CD4-positive, alpha-beta T cell treated with Interferon gamma for 1 hour (primary cell): ENCODE results near the gene CCNYL1.
"Not testable (repeated sequence)": the region's sequence is repeated elsewhere in the genome, so short reads cannot be mapped to it uniquely, and the experiment has no call there.

Experiments used
- DNase-seq: peaks from one replicate; pipeline ENCODE4 v3.0.0-alpha.2; 2020

The CCNYL1 gene

DNA sequence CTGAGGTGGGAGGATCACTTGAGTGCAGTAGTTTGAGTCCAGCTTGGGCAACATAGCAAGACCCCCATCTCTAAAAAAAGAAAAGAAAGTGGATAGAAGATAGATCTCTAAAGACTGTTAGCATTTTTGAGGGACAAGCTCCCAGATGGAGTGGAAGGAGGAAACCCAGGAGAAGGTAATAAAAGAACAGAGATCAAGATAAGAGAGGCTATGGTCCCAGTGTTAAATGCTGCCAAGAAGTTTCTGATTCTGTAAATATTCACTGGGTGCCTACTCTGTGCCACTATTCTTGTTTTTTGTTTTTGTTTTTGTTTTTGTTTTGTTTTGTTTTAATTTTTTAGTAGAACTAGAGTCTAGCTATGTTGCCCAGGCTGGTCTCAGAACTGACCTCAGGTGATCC is 32.1 kb downstream of the CCNYL1 start:
- no peak for DNase-seq

GRCh38 chr2:207744050-207744449 is 32.6 kb downstream of the CCNYL1 start:
- no peak for DNase-seq

DNA sequence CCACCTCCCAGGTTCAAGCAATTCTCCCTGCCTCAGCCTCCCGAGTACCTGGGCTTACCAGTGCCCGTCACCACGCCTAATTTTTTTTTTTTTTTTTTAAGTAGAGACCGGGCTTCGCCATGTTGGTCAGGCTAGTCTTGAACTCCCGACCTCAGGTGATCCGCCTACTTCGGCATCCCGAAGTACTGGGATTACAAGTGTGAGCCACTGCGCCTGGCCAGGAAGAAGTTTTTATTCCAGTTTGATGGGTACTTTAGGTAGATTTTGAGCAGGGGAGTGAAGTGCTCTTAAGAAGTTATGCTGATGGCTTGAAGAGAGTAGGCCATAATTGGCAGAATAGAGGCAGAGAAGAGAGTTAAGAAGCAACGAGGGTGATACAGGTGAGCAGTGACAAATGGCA is 33.0 kb downstream of the CCNYL1 start:
- DNase-seq = no peak

- DNase-seq = peak; percentile 46
These were observed 34.7 kb downstream of the CCNYL1 start for GRCh38 chr2:207746131-207746530.

- DNase-seq = no peak
These were observed 36.5 kb downstream of the CCNYL1 start for GRCh38 chr2:207747653-207748560.

DNA sequence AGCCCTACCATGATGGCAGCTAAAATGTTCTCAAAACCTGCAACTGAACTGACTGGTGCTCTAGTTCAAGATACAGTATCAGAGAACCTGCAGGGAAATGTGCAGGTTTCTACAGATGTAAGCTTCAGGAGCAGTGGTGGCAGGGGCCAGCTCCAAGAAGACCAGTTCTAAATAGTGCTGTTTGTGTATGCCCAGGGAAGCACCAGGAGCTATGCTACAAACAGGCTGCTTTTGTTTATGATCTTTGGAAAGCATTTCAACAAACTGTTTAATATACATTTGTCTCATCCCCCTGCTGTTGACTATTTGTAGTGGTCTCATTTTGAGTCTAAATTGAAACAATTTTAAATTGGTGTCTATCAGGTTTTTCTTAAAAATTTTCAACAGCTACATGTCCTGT is 37.6 kb downstream of the CCNYL1 start:
- DNase-seq = no peak

GRCh38 chr2:207749873-207750272 is 38.4 kb downstream of the CCNYL1 start:
- DNase-seq = no peak

GRCh38 chr2:207750345-207750744 is 38.9 kb downstream of the CCNYL1 start:
- DNase-seq = no peak

GRCh38 chr2:207750876-207751275 is 39.4 kb downstream of the CCNYL1 start:
- no peak for DNase-seq

DNA sequence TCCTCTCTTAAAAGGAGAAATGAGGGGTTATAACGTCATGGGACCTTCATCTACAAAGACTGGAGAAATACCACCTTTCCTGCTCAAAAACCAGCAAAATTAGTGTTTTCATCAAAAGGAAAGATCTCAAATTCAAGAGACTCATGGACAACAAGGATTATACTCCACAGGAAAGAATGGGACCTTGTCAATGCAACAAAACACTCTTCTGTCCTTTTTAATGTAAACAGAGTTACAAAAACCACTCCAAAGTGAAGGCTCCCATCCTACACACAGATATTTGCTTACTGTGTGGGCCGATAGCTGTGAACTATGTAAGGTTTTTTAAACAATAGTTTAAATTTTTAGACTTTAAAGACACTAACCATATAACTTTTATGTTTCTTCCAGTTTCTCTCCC is 42.2 kb downstream of the CCNYL1 start:
- not testable (repeated sequence) for DNase-seq

DNA sequence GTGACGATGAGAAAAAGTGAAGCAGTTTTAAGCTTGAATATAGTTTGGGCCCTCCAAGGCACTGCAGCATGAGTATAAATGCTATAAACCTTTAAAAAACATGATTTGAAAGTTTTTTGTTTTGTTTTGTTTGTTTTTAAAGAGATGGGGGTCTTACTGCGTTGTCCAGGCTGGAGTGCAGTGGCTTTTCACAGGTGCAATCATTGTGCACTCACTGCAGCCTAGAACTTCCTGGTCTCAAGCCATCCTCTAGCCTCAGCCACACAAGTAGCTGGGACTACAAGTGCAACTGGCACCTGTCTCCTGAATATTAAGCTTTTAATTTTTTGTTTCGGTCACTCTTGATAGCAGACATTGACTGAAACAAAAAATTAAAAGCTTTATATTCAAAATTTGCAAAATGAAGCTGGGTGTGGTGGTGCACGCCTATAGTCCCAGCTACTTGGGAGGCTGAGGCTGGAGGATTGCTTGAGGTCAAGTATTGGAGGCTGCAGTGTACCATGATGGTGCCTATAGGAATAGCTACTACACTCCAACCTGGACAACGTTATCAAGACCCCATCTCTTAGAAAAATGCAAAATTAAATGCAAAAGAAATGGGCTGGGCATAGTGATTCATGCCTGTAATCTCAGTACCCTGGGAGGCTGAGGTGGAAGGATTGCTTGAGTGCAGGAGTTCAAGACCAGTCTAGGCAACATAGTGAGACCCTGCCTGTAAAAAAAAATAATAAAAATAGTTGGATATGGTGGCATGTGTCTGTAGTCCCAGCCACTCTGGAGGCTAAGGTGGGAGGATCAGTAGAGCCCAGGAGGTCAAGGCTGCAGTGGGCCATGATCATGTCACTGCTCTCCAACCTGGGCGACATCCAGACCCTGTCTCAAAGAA is 43.3 kb downstream of the CCNYL1 start:
- DNase-seq = no peak

- DNase-seq = no peak
These were observed 46.6 kb downstream of the CCNYL1 start for GRCh38 chr2:207758025-207758424.

- DNase-seq = no peak
These were observed 48.5 kb downstream of the CCNYL1 start for GRCh38 chr2:207759890-207760289.

GRCh38 chr2:207760453-207760852 is 49.0 kb downstream of the CCNYL1 start:
- no peak for DNase-seq

DNA sequence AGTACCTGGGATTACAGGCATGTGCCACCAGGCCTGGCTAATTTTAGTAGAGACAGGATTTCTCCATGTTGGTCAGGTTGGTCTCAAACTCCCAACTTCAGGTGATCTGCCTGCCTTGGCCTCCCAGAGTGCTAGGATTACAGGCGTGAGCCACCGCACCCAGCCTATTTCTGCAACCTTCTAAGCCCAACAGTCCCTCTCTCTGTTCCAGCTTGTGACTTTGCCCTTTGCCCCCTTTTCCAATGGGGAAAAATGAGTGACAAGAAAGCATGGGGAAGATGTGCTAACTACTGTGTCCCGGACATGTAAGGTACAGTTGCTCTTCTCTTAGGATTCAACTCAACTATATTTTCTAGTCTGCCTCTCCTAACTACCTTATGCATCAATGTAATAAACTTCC is 50.0 kb downstream of the CCNYL1 start:
- DNase-seq = not testable (repeated sequence)

- no peak for DNase-seq
These were observed 50.7 kb downstream of the CCNYL1 start for GRCh38 chr2:207762146-207762545.

DNA sequence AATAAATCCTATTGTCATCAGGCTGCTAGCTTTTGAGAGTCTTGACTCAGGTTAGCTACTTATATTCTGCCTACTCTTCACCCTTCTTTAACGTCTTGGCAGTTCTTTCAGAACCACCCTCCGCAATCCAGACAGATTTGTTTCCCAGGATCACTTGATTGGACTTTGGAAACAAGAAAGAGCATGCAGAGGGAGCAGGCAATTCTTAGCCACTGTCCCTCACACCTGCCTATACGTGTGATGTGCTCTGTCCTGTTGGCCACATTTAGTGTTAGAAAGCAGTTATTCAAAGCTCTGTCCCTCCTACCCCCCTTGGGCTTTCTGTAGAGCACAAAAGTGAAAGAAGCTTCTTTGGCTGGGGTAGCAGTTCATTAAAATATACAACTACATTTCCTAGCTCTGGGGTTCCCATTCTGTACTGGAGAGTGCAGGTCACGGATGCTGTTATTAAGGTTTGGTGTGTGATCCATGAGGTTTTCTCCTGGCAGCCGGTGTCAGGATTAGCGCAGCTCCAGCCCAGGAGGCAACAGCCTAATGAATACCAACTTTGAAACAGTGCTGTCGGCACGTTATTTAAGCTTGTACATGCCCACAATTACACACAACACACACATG is 52.0 kb downstream of the CCNYL1 start:
- DNase-seq = no peak

- DNase-seq = no peak
These were observed 52.7 kb downstream of the CCNYL1 start for GRCh38 chr2:207764096-207764630.

- no peak for DNase-seq
These were observed 54.1 kb downstream of the CCNYL1 start for GRCh38 chr2:207765547-207765946.

DNA sequence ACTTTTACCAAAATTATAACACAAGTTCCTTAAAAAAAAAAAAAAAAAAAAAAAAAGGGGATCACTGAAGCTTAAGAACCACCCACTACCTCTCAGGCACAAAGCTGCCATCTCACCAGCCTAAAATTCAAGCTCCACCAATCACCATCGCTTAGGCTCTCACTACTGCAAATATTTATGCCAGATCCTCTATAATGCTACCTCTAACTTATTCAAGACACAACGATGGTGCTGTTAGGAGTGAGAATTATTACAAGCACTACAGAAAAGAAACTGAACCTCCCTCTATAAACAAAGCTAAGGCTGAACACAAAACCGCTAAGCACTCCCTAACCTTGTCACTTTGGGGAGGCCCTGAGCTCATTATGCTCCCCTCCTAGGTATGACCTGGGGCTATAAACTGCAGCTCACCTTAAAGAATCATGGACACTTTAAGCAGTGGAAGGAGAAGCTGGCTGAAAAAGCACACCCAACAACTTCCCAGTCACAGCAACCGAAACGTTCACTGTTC is 54.7 kb downstream of the CCNYL1 start:
- no peak for DNase-seq

DNA sequence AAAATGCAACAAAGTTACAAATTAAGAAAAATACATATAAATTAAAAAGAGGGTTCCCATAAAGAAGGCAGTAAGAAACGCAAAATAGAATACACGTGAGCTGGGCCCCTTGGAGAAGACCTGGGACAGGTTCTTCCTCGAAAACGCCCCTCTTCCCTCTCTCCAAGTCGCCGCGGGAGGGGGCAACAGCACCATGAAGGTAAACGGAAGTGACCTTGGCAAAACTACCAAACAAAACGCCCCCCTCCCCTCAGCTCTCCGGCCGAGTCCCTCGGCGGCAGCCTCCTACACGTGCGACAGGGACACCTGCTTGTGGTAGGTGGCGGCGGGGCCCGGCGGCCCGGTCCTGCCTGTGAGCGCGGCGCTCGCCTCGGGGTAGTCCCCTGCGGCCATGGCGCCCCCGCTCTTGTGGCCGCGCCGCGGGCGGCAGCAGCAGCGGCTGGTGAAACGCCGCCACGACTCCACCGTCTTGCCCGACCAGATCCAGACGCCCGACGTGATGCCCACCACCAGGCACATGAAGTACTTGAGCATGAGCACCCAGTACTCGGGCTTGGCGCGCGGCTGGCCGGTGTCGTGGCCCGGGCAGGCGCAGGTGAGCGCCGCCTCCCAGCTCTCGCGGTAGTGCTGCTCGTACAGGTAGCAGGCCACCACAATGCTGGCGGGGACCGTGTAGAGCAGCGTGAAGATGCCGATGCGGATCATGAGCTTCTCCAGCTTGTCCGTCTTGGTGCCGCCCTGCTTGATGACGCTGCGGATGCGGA is 55.4 kb downstream of the CCNYL1 start:
- DNase-seq = no peak
